Measurements from ENCODE around the gene PHACTR2.
"Not testable (repeated sequence)": the region's sequence is repeated elsewhere in the genome, so short reads cannot be mapped to it uniquely, and the experiment has no call there.

Gene PHACTR2

GRCh38 chr6:143727035-143727434 lies 49.3 kb downstream of the PHACTR2 start:
- Histone ChIP-seq H3K36me3 (no peaks in the 10 kb centered on the region), H3K27ac (no peak overlapping the region), H3K4me3 (no peak overlapping the region), H3K4me1 (peaks cover 0 to 2% (median 0%) of the 10 kb centered on the region in 4 donors), H3K27me3 (no peaks in the 10 kb centered on the region), H3K9me3 (no peaks in the 10 kb centered on the region)
- no peak for TF ChIP-seq CTCF (IDR thresholded peaks at IDR 0.05)
- intact Hi-C loops (cut with DNase I; ENCODE audit: low total_unique reads): no loop called here
- DNase-seq: no peak

GRCh38 chr6:143731789-143732188 lies 54.0 kb downstream of the PHACTR2 start:
- Histone ChIP-seq H3K9me3 (no peaks in the 10 kb centered on the region), H3K27me3 (no peaks in the 10 kb centered on the region), H3K4me1 (peaks cover 0 to 8% (median 0%) of the 10 kb centered on the region in 4 donors), H3K27ac (no peak overlapping the region), H3K4me3 (no peak overlapping the region), H3K36me3 (no peaks in the 10 kb centered on the region)
- no peak for TF ChIP-seq CTCF (IDR thresholded peaks at IDR 0.05)
- intact Hi-C loops (cut with DNase I; ENCODE audit: low total_unique reads): no loop called here
- no peak for DNase-seq

- H3K4me1 ChIP-seq: peaks cover 0 to 8% (median 0%) of the 10 kb centered on the region in 4 donors
- no peaks in the 10 kb centered on the region for H3K27me3 ChIP-seq
These were observed 54.8 kb downstream of the PHACTR2 start for GRCh38 chr6:143732536-143732935.

GRCh38 chr6:143733510-143733909 lies 55.7 kb downstream of the PHACTR2 start:
- Histone ChIP-seq H3K4me3 (no peak overlapping the region), H3K36me3 (no peaks in the 10 kb centered on the region), H3K27ac (no peak overlapping the region), H3K27me3 (no peaks in the 10 kb centered on the region), H3K9me3 (no peaks in the 10 kb centered on the region), H3K4me1 (peaks cover 0 to 8% (median 0%) of the 10 kb centered on the region in 4 donors)
- DNase-seq: no peak
- no peak for TF ChIP-seq CTCF (IDR thresholded peaks at IDR 0.05)
- intact Hi-C loops (cut with DNase I; ENCODE audit: low total_unique reads): no loop called here

More at GRCh38 chr6:143732536-143732935, 54.8 kb downstream of the PHACTR2 start:
- no peak overlapping the region for H3K27ac ChIP-seq
- TF ChIP-seq CTCF (IDR thresholded peaks at IDR 0.05): no peak
- H3K36me3 ChIP-seq: no peaks in the 10 kb centered on the region
- H3K9me3 ChIP-seq: no peaks in the 10 kb centered on the region
- no peak for DNase-seq
- intact Hi-C loops (cut with DNase I; ENCODE audit: low total_unique reads): no loop called here
- H3K4me3 ChIP-seq: no peak overlapping the region

GRCh38 chr6:143734641-143735063 lies 56.9 kb downstream of the PHACTR2 start:
- Histone ChIP-seq H3K27me3 (no peaks in the 10 kb centered on the region), H3K9me3 (no peaks in the 10 kb centered on the region), H3K4me3 (no peak overlapping the region), H3K27ac (no peak overlapping the region), H3K36me3 (no peaks in the 10 kb centered on the region), H3K4me1 (peaks cover 0 to 8% (median 0%) of the 10 kb centered on the region in 4 donors)
- intact Hi-C loops (cut with DNase I; ENCODE audit: low total_unique reads): no loop called here
- no peak for TF ChIP-seq CTCF (IDR thresholded peaks at IDR 0.05)
- no peak for DNase-seq

GRCh38 chr6:143738072-143738690 lies 60.4 kb downstream of the PHACTR2 start:
- H3K4me1 ChIP-seq: peaks cover 0 to 15% (median 9%) of the 10 kb centered on the region in 4 donors
- H3K4me3 ChIP-seq; intact Hi-C loops (cut with DNase I; ENCODE audit: low total_unique reads); H3K27ac ChIP-seq; H3K9me3 ChIP-seq; H3K36me3 ChIP-seq; DNase-seq; H3K27me3 ChIP-seq: not testable (repeated sequence)
